ENCODE results near the gene SPO11.

- no peak for TF ChIP-seq CTCF (IDR thresholded peaks at IDR 0.05)
- TF ChIP-seq POLR2A (IDR thresholded peaks at IDR 0.05), result no peak
Observed at GRCh38 chr20:57361517-57361916, 31.9 kb downstream of the SPO11 start.

Data from testis (tissue), 2 donors.